ENCODE results near the gene GBP2. TPM values are rescaled to one million over a fixed set of nuclear protein-coding genes. Genes with fewer than 3 reads are reported as not detected.
"Not testable (repeated sequence)": the region's sequence is repeated elsewhere in the genome, so short reads cannot be mapped to it uniquely, and the experiment has no call there.

Gene GBP2
- total RNA-seq, 1 donor from 2014 or later, result 131 TPM

DNA sequence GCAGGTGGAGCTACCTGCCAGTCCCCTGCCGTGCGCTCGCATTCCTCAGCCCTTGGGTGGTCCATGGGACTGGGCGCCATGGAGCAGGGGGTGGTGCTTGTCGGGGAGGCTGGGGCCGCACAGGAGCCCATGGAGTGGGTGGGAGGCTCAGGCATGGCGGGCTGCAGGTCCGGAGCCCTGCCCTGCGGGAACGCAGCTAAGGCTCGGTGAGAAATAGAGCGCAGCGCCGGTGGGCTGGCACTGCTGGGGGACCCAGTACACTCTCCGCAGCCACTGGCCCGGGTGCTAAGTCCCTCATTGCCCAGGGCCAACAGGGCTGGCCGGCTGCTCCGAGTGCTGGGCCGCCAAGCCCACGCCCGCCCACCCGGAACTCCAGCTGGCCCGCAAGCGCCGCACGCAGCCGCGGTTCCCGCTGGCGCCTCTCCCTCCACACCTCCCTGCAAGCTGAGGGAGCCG, 2.1 kb upstream of the GBP2 start:
- intact Hi-C loops (cut with micrococcal nuclease), result not testable (repeated sequence)

DNA sequence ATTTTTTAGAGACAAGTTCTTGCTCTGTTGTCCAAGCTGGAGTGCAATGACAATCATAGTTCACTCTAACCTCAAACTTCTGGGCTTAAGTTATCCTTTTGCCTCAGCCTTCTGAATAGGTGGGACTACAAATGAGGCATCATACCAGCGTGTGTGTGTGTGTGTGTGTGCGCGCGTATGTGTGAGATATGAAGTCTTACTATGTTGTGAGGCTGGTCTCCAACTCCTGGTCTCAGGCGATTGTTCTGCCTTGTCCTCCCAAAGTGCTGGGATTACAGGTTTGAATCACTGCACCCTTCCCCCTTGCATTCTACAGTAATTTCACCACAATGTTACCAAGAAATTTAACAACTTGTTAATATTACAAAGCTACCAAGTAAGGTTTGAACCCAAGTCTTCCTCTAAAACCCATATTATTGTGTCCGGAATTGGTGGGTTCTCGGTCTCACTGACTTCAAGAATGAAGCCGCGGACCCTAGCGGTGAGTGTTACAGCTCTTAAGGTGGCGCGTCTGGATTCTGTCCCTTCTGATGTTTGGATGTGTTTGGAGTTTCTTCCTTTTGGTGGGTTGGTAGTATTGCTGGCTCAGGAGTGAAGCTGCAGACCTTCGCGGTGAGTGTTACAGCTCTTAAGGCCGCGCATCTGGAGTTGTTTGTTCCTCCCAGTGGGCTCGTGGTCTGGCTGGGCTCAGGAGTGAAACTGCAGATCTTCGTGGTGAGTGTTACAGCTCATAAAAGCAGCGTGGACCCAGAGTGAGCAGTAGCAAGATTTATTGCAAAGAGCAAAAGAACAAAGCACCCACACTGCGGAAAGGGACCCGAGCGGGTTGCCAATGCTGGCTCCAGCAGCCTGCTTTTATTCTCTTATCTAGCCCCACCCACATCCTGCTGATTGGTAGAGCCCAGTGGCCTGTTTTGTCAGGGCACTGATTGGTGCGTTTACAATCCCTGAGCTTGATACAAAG, 970 bp upstream of the GBP2 start:
- intact Hi-C loops (cut with micrococcal nuclease), result loop anchor here (1.0 to 2.0 kb wide), 3 partner anchors 72 to 484 kb away; no protein-coding TSS in a partner anchor

DNA sequence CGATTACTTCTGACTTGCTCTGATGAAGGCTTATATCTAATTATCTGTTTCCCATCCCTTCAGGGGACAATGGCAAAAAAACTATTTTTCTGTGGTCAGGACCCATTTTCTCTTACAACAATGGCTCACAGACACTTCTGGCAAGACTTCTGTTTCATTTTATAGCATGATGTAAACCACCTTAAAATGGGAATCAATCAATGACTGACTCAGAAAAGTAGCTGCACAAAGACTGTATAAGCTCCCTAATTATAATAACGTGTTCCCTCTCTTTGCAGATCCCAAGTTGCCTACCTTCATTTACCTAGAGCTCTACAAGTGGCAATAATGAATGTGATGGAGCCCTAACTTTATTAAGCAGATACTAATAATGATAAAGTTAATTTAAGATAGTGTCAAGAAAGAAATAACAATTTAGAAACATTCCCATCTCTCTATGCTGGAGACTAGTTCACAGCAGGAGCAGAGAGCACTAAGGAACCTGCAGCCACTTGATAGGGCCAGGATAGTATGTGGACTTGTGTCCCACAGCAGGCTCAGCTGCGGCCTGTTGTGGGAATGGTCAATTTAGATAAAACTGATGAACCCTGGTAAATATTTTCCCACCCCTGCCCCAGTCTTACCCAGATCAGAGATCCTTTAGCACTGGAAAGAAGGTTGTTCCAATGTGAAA, 538 bp downstream of the GBP2 start:
- intact Hi-C loops (cut with micrococcal nuclease), result no loop called here

DNA sequence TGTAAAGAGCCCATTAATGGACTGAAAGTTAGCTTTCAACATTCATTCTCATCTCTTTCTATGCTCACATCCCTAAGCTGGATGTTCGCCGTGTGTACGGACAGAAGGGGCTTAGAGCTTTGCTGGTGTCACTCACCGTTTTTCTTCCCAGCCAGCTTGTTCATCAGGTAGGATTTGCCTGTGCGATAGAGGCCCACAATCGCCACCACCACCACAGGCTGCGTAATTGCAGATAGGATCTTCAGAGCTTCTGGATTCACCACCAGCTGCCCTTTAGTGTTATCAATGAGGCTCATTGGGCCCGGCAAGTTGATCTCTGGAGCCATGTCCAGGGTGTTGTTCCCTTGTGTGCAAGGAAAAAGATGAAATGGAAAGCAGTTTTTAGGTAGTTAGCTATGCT, 4.3 kb downstream of the GBP2 start:
- intact Hi-C loops (cut with micrococcal nuclease), result no loop called here

DNA sequence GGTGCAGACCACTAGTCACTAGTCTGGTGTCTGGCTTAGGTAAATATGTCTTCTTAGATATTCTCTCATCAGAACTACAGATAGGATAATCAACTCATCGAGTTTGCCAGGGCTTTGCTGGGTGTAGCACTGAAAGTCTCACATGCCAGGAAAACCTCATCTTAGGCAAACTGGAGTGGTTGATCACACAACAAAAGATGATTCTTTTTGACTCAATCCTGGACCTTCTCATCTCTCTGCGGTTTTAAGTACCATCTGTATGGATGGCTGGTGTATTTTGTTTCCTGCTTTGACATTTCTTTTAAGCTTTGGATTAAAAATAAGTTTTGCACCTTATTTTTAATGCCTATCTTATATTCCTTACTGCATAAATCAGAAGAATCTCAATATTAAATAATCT, 11.3 kb downstream of the GBP2 start:
- intact Hi-C loops (cut with micrococcal nuclease), result no loop called here

DNA sequence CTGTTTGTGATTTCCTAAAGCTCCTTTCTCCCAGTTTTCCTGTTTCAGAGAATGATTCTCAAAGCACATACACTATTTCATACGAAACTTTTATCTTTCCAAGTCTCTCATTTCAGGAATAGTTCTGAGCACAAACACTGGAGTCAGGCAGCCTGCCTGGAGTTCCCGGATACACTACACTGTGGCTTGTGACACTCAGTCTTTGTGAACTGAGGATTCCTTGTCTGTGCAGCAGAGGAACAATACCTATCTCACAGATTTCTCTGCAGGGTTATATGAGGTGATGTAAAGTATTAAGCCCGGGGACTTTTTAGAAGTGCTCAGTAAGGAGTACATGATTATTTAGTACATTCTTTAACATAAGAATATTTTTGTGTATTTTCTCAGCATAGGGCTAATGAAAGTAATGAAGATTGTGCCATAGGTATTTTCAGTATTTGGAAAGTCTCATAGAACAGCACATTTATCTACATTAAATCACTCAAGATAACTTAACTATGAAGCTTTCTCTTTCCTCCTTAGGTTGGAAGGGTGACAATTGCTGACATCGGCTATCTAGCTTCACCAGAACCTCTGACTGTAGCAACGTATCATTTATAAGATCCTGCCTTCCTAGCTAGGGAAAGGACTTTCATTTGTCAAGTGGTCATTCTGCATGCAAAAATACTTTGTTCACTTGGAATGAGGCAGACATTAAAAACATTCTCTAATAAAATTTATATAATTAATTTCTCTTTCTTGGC, 12.9 kb downstream of the GBP2 start:
- intact Hi-C loops (cut with micrococcal nuclease), result no loop called here

DNA sequence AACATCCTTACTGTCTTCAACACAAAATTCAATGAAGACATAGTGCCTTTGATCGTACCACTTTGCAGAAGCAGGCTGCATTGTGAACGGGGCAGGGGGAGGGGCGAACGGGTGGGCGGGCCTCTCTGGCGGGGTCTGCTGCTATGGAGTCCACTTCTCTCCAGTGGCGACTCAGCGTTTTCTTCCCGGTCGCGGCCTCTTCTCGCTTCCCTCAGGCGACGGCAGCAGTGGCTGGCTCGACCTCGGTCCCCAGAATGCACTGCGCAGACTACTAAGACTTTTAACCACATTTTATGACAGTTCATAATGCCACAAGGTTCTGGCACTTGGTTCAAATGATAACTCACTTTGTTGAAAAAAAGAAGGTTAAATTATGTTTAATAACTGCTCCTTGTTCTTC, 21.2 kb downstream of the GBP2 start:
- intact Hi-C loops (cut with micrococcal nuclease), result no loop called here

DNA sequence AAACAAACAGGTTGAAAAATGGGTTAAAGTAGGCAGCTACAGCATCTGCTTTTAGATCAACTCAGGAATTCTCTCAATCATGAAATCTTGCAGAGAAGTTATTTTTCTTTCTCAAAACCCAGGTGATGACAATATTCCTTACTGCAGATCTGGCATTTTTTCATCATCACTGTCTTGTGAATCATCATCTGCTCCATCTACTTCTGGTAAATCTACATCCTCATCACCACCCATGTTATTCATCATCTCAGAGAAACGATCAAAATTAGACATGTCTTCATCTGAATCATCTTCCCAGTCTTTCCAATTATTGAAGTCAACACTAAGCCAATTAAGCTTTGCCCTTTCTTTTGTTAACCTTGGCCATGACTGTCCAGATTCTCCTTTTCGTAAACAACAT, 21.8 kb downstream of the GBP2 start:
- intact Hi-C loops (cut with micrococcal nuclease), result no loop called here

DNA sequence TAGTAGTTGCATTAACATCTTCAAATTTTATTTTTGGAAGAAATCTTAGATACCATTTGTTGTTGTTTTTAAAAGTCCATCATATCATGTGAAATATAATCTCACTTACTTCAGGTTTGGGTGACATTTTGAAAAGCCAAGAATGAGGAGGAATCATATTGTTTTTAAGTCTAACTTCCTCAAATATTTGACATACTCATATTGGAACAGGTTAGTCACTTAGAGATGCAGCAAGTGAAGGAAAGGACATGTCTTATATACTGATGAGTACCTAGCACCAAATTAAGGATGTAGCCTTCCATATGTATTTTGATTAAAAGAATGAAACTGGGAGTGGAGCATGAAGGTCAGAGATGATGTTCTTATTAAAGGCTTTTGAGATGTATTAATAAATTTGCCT, 23.9 kb downstream of the GBP2 start:
- intact Hi-C loops (cut with micrococcal nuclease), result no loop called here

DNA sequence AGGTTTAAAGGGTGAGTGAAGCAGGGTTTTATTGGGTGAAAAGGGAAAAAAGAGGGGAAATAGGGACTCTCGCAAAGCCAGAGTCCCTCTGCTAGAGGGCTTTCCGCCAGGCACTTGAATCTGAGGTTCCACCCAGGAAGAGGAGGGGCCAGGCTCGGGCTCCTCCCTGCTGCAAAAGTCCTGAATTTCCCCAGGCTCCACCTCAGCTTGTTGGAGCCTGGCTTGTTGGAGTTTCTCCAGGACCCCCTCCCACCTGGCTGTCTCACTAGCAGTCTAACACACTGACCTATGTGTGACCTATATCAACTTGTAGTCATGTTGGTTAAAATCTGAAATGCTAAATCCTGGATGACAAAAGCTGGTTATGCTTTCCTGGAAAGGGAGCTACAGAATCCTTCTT, 25.5 kb downstream of the GBP2 start:
- intact Hi-C loops (cut with micrococcal nuclease), result no loop called here

DNA sequence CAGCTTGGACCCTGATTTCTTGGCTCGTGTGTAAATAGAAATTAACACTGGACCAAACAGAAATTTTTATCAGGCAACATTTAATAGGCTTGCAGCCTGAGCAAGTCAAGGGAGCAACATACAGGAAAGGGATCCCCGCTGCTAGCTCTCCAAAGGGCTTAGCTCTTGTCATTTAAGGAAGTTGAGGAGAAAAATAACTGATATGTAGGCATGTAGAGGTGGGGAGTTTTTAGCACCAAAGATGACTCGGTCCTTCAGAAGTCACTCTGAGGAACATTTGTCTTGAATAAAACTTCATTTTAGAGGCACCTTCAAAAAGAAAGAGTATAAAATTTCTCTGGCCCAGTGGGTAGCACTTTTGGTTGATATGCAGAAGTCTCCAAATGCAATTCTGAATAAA, 27.1 kb downstream of the GBP2 start:
- intact Hi-C loops (cut with micrococcal nuclease), result no loop called here

DNA sequence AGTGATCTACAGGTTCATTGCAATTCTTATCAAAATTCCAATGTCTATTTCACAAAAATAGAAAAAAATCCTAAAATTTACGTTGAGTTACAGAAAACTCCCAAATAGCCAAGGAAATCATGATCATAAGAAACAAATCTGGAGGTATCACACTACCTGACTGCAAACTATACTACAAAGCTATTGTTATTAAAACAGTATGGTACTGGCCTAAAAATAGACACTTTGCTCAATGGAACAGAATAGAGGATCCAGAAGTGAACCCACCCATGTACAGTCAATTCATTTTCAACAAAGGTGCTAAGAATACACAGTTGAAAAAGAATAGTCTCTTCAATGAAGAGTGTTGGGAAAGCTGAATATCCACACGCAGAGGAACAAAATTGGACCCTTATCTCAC, 30.2 kb downstream of the GBP2 start:
- intact Hi-C loops (cut with micrococcal nuclease), result no loop called here

DNA sequence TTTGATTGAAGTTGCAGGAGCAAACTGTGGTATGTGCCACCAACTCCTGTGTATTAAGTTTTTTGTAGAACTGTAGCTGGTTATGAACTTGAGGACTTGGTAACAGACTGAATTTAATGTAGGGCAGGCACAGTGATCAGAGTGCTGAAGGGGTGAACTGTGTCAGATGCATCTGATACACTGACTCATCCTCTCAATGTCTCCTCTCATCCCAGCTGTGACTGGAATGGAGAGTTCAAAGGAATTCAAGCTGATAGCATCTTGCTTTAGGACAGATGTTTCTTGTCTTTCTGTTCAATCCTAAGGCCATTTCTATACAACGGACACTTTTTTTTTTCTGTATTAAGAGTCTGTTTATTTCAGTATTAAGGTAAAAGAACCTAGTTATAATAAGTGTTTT, 36.0 kb downstream of the GBP2 start:
- intact Hi-C loops (cut with micrococcal nuclease), result loop anchor here (5.0 kb wide), 1 partner anchor 182 kb away; the partner anchor contains the start of gene GBP5

DNA sequence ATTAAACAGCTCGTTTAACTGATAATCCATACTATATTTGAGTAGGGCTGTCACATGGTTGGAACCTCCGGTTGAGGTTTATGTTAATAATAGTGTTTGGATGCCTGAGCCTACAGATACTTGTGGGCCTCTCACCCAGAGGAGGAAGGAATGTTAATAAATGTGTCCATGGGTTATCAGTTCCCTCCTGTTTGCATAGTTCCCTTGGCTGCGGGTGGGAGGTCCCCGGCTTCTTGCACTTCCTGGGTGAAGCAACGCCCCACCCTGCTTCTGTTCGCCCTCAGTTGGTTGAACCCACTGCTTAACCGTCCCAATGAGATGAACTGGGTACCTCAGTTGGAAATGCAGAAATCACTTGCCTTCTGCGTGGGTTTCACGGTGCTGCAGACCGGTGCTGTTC, 37.3 kb downstream of the GBP2 start:
- intact Hi-C loops (cut with micrococcal nuclease), result loop anchor here (5.0 kb wide), 1 partner anchor 184 kb away; the partner anchor contains the start of gene GBP5

DNA sequence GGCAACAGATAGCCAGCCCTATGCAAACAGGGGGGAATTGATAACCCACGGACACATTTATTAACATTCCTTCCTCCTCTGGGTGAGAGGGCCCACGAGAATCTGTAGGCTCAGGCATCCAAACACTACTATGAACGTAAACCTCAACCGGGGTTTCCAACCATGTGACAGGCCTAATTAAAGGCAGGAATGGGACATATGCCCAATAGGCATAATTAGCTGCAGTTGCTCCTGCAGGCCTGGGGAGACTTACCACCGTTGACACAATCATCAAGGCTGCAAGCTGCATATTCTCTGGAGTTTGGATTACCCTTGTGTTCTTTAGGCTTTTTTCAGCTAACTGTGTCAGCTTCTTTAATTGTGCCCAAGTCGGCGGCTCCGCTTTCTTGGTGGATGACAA, 38.7 kb downstream of the GBP2 start:
- intact Hi-C loops (cut with micrococcal nuclease), result loop anchor here (5.0 kb wide), 1 partner anchor 185 kb away; the partner anchor contains the start of gene GBP5

DNA sequence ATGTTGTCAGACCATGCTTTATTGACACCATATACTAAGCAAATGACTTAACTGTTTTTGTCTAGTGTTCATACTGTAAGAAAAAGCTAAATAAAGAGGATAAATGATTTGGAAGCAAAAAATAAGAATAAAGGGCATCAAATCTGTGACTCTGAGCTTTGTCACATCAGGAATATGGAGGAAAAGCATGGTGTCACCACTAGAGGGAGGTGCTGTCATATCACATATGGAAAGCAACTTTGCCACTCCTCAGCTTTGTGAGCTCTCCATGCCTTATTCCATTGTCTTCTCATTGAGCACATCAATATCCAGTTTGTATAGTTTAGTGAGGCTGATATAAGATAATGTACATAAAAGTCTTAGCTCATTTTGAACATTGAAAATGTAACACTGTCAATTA, 40.1 kb downstream of the GBP2 start:
- intact Hi-C loops (cut with micrococcal nuclease), result loop anchor here (1.0 to 5.0 kb wide), 4 partner anchors 87 to 370 kb away; partner anchors contain the start of gene GBP5

DNA sequence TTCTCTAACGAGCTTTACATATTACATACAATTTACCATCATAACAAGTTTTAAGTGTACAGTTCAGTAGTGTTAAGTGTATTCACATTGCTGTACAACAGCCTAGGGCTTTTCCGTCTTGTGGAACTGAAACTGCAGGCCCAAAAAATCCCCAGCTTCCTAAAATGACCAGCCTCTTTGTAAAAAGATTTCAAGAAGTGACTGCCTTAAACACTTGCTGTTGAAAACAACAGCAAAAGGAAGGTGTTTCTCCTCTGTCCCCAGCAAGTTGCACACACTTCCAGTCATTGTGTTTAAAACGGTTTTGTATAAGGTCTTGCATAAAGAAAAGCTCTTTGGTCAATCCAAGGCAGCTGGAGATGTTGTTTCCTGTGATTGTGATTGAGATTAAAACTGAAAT, 44.9 kb downstream of the GBP2 start:
- intact Hi-C loops (cut with micrococcal nuclease), result no loop called here

DNA sequence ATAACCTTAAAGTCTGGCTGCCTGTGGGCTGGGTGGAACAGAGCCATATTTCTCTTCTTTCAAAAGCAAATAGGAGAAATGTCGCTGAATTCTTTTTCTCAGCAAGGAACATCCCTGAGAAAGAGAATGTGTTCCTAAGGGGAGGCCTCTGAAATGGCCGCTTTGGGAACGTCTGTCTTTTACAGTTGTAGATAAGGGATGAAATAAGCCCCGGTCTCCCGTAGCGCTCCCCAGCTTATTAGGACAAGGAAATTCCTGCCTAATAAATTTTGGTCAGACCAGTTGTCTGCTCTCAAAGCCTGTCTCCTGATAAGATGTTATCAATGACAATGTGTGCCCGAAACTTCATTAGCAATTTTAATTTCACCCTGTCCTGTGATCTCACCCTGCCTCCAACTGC, 45.8 kb downstream of the GBP2 start:
- intact Hi-C loops (cut with micrococcal nuclease), result not testable (repeated sequence)

DNA sequence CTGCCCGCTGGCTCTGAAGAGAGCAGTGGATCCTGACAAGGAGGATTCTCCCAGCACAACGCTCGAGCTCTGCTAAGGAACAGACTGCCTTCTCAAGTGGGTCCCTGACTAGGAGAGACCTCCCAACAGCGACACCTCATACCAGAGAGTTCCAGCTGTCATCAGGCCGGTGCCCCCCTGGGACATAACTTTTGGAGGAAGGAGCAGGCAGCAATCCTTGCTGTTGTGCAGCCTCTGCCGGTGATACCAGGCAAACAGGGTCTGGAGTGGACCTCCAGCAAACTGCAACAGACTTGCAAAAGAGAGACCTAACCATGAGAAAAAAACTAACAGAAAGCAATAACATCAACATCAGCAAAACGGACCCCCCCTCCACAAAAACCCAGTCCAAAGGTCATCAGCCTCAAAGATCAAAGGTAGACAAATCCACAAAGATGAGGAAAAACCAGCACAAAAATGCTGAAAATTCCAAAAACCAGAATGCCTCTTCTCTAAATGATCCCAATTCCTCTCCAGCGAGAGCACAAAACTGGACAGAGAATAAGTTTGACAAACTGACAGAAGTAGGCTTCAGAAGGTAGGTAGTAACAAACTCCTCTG, 53.3 kb downstream of the GBP2 start:
- intact Hi-C loops (cut with micrococcal nuclease), result not testable (repeated sequence)

DNA sequence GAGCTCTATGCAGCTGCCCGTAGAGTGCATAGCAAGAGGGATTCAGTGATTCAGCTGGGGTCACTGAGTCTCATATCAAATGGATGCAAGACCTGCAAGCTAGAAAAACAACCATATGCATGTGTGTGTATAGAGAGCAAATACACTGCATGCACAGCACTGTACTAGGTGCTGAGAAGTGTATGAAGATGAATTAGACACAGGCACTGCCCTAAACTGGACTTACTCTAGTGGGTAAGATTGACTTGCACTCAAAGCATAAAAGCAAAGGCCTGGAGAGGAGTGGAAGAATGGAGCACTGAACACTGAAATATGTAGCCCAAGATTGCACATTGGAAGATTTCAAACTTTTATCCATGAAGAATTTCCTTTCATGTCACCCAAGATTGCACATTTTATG, 55.4 kb downstream of the GBP2 start:
- intact Hi-C loops (cut with micrococcal nuclease), result no loop called here

DNA sequence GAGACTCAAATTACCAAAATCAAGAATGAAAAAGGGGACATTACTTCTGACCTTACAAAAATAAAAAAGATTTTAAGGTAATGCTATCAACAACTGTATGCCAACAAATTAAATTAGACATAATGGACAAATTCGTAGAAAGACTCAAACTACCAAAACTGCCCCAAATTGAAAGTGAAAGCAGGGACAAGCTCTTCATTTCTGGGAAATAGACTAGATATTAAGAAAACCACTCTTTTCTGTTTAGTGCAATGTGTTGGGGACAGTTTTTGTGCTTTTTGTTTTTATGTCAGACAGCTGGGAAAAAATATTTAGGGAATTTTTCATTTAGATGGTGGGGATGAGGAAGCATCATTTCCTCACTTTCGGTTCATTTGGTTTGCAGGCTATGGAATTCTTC, 56.0 kb downstream of the GBP2 start:
- intact Hi-C loops (cut with micrococcal nuclease), result no loop called here

Data from T-helper 2 cell treated with Interferon-gamma antibody and Interleukin-4, amounts not matched to agents 100 ng/mL and 5 ng/mL, for 36 hours (primary cell).